ENCODE results near the gene CELF4. TPM values are rescaled to one million over a fixed set of nuclear protein-coding genes. Genes with fewer than 3 reads are reported as not detected.

Gene CELF4
- total and polyA plus RNA-seq, 10 of the 15 experiments (the other 5 are each of a cell fraction or from before 2014, with no cell fraction given), result 0.03 to 0.32 TPM; not detected in 8

DNA sequence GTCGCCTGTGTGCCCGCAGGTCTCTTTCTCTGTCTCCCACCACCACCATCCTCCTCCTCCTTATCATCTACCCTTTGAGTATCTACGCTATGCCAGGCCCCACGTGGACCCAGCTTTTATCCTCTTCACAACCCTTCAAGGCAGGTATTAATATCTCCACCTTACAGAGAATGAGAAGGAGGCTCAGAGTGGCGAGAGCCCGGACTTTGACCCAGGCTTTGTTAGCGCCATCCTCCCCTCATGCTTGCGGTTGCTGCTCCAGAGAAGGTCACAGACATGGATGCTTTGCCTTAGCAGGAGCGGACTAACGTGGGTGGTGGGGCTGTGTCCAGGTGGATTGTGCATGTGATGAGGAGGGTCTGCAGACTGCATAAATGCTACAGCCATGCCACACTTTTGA lies 119.8 kb downstream of the CELF4 start:
- ATAC-seq (no peak), DNase-seq (ENCODE audit: low read depth, low spot score) (no peak), FAIRE-seq (no peak)
- Histone ChIP-seq H3K27ac (ENCODE audit: control insufficient read depth, insufficient read depth) (no peak overlapping the region), H3K79me2 (ENCODE audit: control insufficient read depth, insufficient read depth, low read length) (no peaks in the 10 kb centered on the region), H3K4me1 (ENCODE audit: control insufficient read depth, insufficient read depth, low read length) (no peaks in the 10 kb centered on the region; the same call in 1 of the 2 replicates), H4K20me1 (ENCODE audit: control insufficient read depth, insufficient read depth) (no peaks in the 10 kb centered on the region), H3K9me3 (replicated peaks; ENCODE audit: control insufficient read depth, insufficient read depth, low read length) (no peaks in the 10 kb centered on the region), H2AFZ (ENCODE audit: control insufficient read depth, low read depth, low read length) (no peak overlapping the region), H3K9ac (ENCODE audit: control insufficient read depth, insufficient read depth, low read length) (no peak overlapping the region), H3K4me2 (ENCODE audit: control insufficient read depth, insufficient read depth) (no peak overlapping the region), H3K4me3 (no peak overlapping the region), H3K27me3 (replicated peaks in 1 of 2; ENCODE audit: control insufficient read depth in 2 of 2, insufficient read depth in 2 of 2, low read length in 1 of 2) (peaks cover 0 to 2% of the 10 kb centered on the region in 2 experiments; a peak in 1 of 4 replicates), H3K36me3 (ENCODE audit: control insufficient read depth in 2 of 2, insufficient read depth in 2 of 2, low read length in 1 of 2) (no peaks in the 10 kb centered on the region)
- CTCF ChIA-PET, result interaction anchor here (1.2 kb wide), 1 partner anchor 97 kb away, joined by 3 read pairs; no protein-coding TSS in a partner anchor
- RAD21 ChIA-PET (ENCODE audit: unreplicated experiment), result no interaction called here
- POLR2A ChIA-PET, result no interaction called here
- SMC1A ChIA-PET (ENCODE audit: uncharacterized antibody, unreplicated experiment), result no interaction called here
- 27% methylated on average over 9 of the region's 10 CpGs for WGBS (ENCODE audit: insufficient coverage, insufficient replicate concordance, low lambda C conversion rate, missing lambda C conversion rate)
- BruUV-seq (replicated peaks), result no TSS peak
- in situ Hi-C loops (cut with MboI), result no loop called here
- intact Hi-C loops (cut with micrococcal nuclease; ENCODE audit: unreplicated experiment), result no loop called here
- TF ChIP-seq TBL1XR1 (IDR thresholded peaks at IDR 0.05; ENCODE audit: low read depth, low read length) (no peak), SMAD1 (IDR thresholded peaks at IDR 0.05; ENCODE audit: low read depth, partially characterized antibody) (no peak), LARP7 (IDR thresholded peaks at IDR 0.05) (no peak), WRNIP1 (IDR thresholded peaks at IDR 0.05; ENCODE audit: borderline replicate concordance, low read depth, low read length) (no peak), SREBF1 (IDR thresholded peaks at IDR 0.05; ENCODE audit: low read length) (no peak), SUPT20H (IDR thresholded peaks at IDR 0.05; ENCODE audit: borderline replicate concordance, control insufficient read depth, low read depth, low read length) (no peak), ESRRA (IDR thresholded peaks at IDR 0.05; ENCODE audit: low read length) (no peak), TARDBP (IDR thresholded peaks at IDR 0.05; ENCODE audit: borderline replicate concordance) (no peak)
- TF ChIP-seq, protein P1, sequence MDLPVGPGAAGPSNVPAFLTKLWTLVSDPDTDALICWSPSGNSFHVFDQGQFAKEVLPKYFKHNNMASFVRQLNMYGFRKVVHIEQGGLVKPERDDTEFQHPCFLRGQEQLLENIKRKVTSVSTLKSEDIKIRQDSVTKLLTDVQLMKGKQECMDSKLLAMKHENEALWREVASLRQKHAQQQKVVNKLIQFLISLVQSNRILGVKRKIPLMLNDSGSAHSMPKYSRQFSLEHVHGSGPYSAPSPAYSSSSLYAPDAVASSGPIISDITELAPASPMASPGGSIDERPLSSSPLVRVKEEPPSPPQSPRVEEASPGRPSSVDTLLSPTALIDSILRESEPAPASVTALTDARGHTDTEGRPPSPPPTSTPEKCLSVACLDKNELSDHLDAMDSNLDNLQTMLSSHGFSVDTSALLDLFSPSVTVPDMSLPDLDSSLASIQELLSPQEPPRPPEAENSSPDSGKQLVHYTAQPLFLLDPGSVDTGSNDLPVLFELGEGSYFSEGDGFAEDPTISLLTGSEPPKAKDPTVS (IDR thresholded peaks at IDR 0.05; ENCODE audit: low read depth, low read length), result no peak
- TF ChIP-seq, protein P2, sequence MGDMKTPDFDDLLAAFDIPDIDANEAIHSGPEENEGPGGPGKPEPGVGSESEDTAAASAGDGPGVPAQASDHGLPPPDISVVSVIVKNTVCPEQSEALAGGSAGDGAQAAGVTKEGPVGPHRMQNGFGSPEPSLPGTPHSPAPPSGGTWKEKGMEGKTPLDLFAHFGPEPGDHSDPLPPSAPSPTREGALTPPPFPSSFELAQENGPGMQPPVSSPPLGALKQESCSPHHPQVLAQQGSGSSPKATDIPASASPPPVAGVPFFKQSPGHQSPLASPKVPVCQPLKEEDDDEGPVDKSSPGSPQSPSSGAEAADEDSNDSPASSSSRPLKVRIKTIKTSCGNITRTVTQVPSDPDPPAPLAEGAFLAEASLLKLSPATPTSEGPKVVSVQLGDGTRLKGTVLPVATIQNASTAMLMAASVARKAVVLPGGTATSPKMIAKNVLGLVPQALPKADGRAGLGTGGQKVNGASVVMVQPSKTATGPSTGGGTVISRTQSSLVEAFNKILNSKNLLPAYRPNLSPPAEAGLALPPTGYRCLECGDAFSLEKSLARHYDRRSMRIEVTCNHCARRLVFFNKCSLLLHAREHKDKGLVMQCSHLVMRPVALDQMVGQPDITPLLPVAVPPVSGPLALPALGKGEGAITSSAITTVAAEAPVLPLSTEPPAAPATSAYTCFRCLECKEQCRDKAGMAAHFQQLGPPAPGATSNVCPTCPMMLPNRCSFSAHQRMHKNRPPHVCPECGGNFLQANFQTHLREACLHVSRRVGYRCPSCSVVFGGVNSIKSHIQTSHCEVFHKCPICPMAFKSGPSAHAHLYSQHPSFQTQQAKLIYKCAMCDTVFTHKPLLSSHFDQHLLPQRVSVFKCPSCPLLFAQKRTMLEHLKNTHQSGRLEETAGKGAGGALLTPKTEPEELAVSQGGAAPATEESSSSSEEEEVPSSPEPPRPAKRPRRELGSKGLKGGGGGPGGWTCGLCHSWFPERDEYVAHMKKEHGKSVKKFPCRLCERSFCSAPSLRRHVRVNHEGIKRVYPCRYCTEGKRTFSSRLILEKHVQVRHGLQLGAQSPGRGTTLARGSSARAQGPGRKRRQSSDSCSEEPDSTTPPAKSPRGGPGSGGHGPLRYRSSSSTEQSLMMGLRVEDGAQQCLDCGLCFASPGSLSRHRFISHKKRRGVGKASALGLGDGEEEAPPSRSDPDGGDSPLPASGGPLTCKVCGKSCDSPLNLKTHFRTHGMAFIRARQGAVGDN (IDR thresholded peaks at IDR 0.05), result no peak
- TF ChIP-seq, protein P3, sequence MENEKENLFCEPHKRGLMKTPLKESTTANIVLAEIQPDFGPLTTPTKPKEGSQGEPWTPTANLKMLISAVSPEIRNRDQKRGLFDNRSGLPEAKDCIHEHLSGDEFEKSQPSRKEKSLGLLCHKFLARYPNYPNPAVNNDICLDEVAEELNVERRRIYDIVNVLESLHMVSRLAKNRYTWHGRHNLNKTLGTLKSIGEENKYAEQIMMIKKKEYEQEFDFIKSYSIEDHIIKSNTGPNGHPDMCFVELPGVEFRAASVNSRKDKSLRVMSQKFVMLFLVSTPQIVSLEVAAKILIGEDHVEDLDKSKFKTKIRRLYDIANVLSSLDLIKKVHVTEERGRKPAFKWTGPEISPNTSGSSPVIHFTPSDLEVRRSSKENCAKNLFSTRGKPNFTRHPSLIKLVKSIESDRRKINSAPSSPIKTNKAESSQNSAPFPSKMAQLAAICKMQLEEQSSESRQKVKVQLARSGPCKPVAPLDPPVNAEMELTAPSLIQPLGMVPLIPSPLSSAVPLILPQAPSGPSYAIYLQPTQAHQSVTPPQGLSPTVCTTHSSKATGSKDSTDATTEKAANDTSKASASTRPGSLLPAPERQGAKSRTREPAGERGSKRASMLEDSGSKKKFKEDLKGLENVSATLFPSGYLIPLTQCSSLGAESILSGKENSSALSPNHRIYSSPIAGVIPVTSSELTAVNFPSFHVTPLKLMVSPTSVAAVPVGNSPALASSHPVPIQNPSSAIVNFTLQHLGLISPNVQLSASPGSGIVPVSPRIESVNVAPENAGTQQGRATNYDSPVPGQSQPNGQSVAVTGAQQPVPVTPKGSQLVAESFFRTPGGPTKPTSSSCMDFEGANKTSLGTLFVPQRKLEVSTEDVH (IDR thresholded peaks at IDR 0.05; ENCODE audit: low read depth, partially characterized antibody), result no peak
- TF ChIP-seq, protein P4, sequence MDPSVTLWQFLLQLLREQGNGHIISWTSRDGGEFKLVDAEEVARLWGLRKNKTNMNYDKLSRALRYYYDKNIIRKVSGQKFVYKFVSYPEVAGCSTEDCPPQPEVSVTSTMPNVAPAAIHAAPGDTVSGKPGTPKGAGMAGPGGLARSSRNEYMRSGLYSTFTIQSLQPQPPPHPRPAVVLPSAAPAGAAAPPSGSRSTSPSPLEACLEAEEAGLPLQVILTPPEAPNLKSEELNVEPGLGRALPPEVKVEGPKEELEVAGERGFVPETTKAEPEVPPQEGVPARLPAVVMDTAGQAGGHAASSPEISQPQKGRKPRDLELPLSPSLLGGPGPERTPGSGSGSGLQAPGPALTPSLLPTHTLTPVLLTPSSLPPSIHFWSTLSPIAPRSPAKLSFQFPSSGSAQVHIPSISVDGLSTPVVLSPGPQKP (IDR thresholded peaks at IDR 0.05; ENCODE audit: low read depth, low read length), result no peak

All from GM12878 (cell line).